Astrocyte (in vitro differentiated cells and primary cell): ENCODE data around the gene LLCFC1. TPM values are rescaled to one million over a fixed set of nuclear protein-coding genes. Genes with fewer than 3 reads are reported as not detected.
"Not testable (repeated sequence)": the region's sequence is repeated elsewhere in the genome, so short reads cannot be mapped to it uniquely, and the experiment has no call there.

ENCODE experiments used
- DNase-seq: peaks from one replicate; pipeline ENCODE4 v3.0.0-alpha.2; 2010; ENCODE audit warnings: low read depth
- FAIRE-seq: peaks from 2 replicates; lab custom pipeline; 2011; peaks lifted over from hg19 to GRCh38; lab: Jason Lieb, UNC
- H2AFZ ChIP-seq: 2 replicates; pipeline ENCODE4 v1.6.0; 2012; ENCODE audit warnings: low read depth, low read length, inconsistent platforms
- H3K27ac ChIP-seq: 2 replicates; pipeline ENCODE4 v1.5.1; 2011; ENCODE audit warnings: low read depth, low read length, inconsistent platforms
- H3K27me3 ChIP-seq: 2 replicates; pipeline ENCODE4 v1.6.0; 2011; ENCODE audit warnings: low read length, inconsistent platforms; ENCODE audit not compliant: insufficient read depth
- H3K36me3 ChIP-seq: 2 replicates; pipeline ENCODE4 v1.5.1; 2011; ENCODE audit warnings: low read length, inconsistent platforms; ENCODE audit not compliant: insufficient read depth
- H3K4me1 ChIP-seq: 2 replicates; pipeline ENCODE4 v1.5.1; 2011; ENCODE audit warnings: low read length, inconsistent platforms; ENCODE audit not compliant: insufficient read depth
- H3K4me2 ChIP-seq: 2 replicates; pipeline ENCODE4 v1.6.0; 2012; ENCODE audit warnings: low read length, inconsistent platforms
- H3K4me3 ChIP-seq: 2 replicates; pipeline ENCODE4 v1.5.1; 2011; ENCODE audit warnings: low read depth, mild to moderate bottlenecking, low read length, inconsistent platforms; ENCODE audit not compliant: insufficient read depth
- H3K79me2 ChIP-seq: 2 replicates; pipeline ENCODE4 v1.6.0; 2012; ENCODE audit warnings: mild to moderate bottlenecking, low read length, inconsistent platforms; ENCODE audit not compliant: insufficient read depth
- H3K9ac ChIP-seq: 2 replicates; pipeline ENCODE4 v1.6.0; 2012; ENCODE audit warnings: mild to moderate bottlenecking, low read length, inconsistent platforms
- H3K9me3 ChIP-seq: 2 replicates; pipeline ENCODE4 v1.5.1; 2012; ENCODE audit warnings: low read depth, mild to moderate bottlenecking, low read length, inconsistent platforms; ENCODE audit not compliant: insufficient read depth
- H4K20me1 ChIP-seq: 2 replicates; pipeline ENCODE4 v1.6.0; 2012; ENCODE audit warnings: low read length, inconsistent platforms; ENCODE audit not compliant: insufficient read depth
- H3K27ac Mint-ChIP-seq: one replicate; pipeline ENCODE4 v1.8.0; 2021; ENCODE audit warnings: mild to moderate bottlenecking, mixed read lengths; ENCODE audit not compliant: unreplicated experiment
- H3K27me3 Mint-ChIP-seq: one replicate; pipeline ENCODE4 v1.8.0; 2021; ENCODE audit warnings: low read depth, mixed read lengths; ENCODE audit not compliant: unreplicated experiment
- H3K36me3 Mint-ChIP-seq: one replicate; pipeline ENCODE4 v1.8.0; 2021; ENCODE audit warnings: low read depth, mixed read lengths; ENCODE audit not compliant: unreplicated experiment
- H3K4me1 Mint-ChIP-seq: one replicate; pipeline ENCODE4 v1.8.0; 2021; ENCODE audit warnings: low read depth, mixed read lengths; ENCODE audit not compliant: unreplicated experiment
- H3K4me3 Mint-ChIP-seq: one replicate; pipeline ENCODE4 v1.8.0; 2021; ENCODE audit warnings: mild to moderate bottlenecking, moderate library complexity, mixed read lengths; ENCODE audit not compliant: unreplicated experiment
- H3K9me3 Mint-ChIP-seq: one replicate; pipeline ENCODE4 v1.8.0; 2021; ENCODE audit warnings: mild to moderate bottlenecking, mixed read lengths; ENCODE audit not compliant: unreplicated experiment
- CTCF ChIP-seq: IDR thresholded peaks from 2 replicates; pipeline ENCODE4 v1.5.1; 2011; ENCODE audit warnings: low read depth, mild to moderate bottlenecking, inconsistent platforms, low read length, moderate library complexity; ENCODE audit not compliant: insufficient read depth
- EZH2 ChIP-seq: IDR thresholded peaks from 2 replicates; pipeline ENCODE4 v1.6.1; 2012; ENCODE audit warnings: mild to moderate bottlenecking, low read length, inconsistent platforms; ENCODE audit not compliant: insufficient read depth
- total RNA-seq: library from RNA; stranded (reverse); gene quantifications from 2 replicates; pipeline ENCODE4 v1.2.1, GENCODE V29; 2021

The LLCFC1 gene
- total RNA-seq, 1 donor from 2014 or later, result not detected

- FAIRE-seq, result no peak
Observed at GRCh38 chr7:142969183-142969582, 29.9 kb downstream of the LLCFC1 start.

GRCh38 chr7:142974626-142975025, 35.3 kb downstream of the LLCFC1 start:
- TF ChIP-seq EZH2, result no peak
- no peak for TF ChIP-seq CTCF
- Histone ChIP-seq H3K27me3 (no peaks in the 10 kb centered on the region), H3K9me3 (no peaks in the 10 kb centered on the region), H3K27ac (no peak overlapping the region), H3K36me3 (no peaks in the 10 kb centered on the region), H3K4me2 (no peak overlapping the region), H4K20me1 (no peaks in the 10 kb centered on the region), H3K79me2 (no peaks in the 10 kb centered on the region), H3K4me3 (no peak overlapping the region), H2AFZ (no peak overlapping the region), H3K4me1 (no peaks in the 10 kb centered on the region), H3K9ac (no peak overlapping the region)
- Mint-ChIP-seq H3K27me3 (no peaks in the 10 kb centered on the region), H3K4me1 (no peaks in the 10 kb centered on the region), H3K9me3 (no peaks in the 10 kb centered on the region), H3K4me3 (no peak overlapping the region), H3K27ac (no peak overlapping the region), H3K36me3 (no peaks in the 10 kb centered on the region)
- FAIRE-seq (no peak), DNase-seq (no peak)

More at GRCh38 chr7:142969183-142969582, 29.9 kb downstream of the LLCFC1 start:
- H2AFZ ChIP-seq, result no peak overlapping the region
- H3K9me3 Mint-ChIP-seq, result no peaks in the 10 kb centered on the region
- H3K27me3 ChIP-seq, result peaks cover 4% of the 10 kb centered on the region
- no peak overlapping the region for H3K4me3 Mint-ChIP-seq
- TF ChIP-seq CTCF (no peak), EZH2 (no peak)
- no peak overlapping the region for H3K9ac ChIP-seq
- H3K4me1 ChIP-seq, result no peaks in the 10 kb centered on the region
- H3K36me3 ChIP-seq, result no peaks in the 10 kb centered on the region
- no peaks in the 10 kb centered on the region for H3K79me2 ChIP-seq
- H3K9me3 ChIP-seq, result no peaks in the 10 kb centered on the region
- H3K27ac Mint-ChIP-seq, result no peak overlapping the region
- H3K27me3 Mint-ChIP-seq, result peaks cover 7% of the 10 kb centered on the region
- no peaks in the 10 kb centered on the region for H4K20me1 ChIP-seq
- no peak for DNase-seq
- H3K4me3 ChIP-seq, result no peak overlapping the region
- H3K4me2 ChIP-seq, result no peak overlapping the region
- H3K4me1 Mint-ChIP-seq, result no peaks in the 10 kb centered on the region
- no peak overlapping the region for H3K27ac ChIP-seq
- H3K36me3 Mint-ChIP-seq, result no peaks in the 10 kb centered on the region

- H3K4me1 Mint-ChIP-seq, FAIRE-seq: not testable (repeated sequence)
Observed at GRCh38 chr7:142978402-142978801, 39.1 kb downstream of the LLCFC1 start.

More at GRCh38 chr7:142978402-142978801, 39.1 kb downstream of the LLCFC1 start:
- H3K36me3 Mint-ChIP-seq, DNase-seq, H3K79me2 ChIP-seq, H2AFZ ChIP-seq, H3K9me3 ChIP-seq, H3K4me3 ChIP-seq, H3K4me2 ChIP-seq, H3K9me3 Mint-ChIP-seq, H3K27ac ChIP-seq, H3K9ac ChIP-seq, H4K20me1 ChIP-seq, H3K27me3 ChIP-seq, H3K36me3 ChIP-seq, H3K27ac Mint-ChIP-seq, H3K4me3 Mint-ChIP-seq, H3K4me1 ChIP-seq: not testable (repeated sequence)
- H3K27me3 Mint-ChIP-seq, result peaks cover 10% of the 10 kb centered on the region
